HG03558 (cell line): ENCODE measurements around the gene FNDC8.
"Not testable (repeated sequence)": the region's sequence is repeated elsewhere in the genome, so short reads cannot be mapped to it uniquely, and the experiment has no call there.

Source experiments
- ATAC-seq: cut with Tn5 transposase; IDR thresholded peaks from one replicate; pipeline ENCODE4 v1.9.1; 2021; ENCODE audit warnings: moderate number of reproducible peaks; ENCODE audit not compliant: unreplicated experiment; ENCODE audit errors: extremely low read depth

The FNDC8 gene

GRCh38 chr17:35090707-35091106 is 30.7 kb upstream of the FNDC8 start:
- not testable (repeated sequence) for ATAC-seq

GRCh38 chr17:35094902-35095301 is 26.5 kb upstream of the FNDC8 start:
- no peak for ATAC-seq

GRCh38 chr17:35095741-35096140 is 25.7 kb upstream of the FNDC8 start:
- no peak for ATAC-seq

- ATAC-seq = no peak
Observed at GRCh38 chr17:35097776-35098175, 23.6 kb upstream of the FNDC8 start.

- no peak for ATAC-seq
Observed at GRCh38 chr17:35099908-35100307, 21.5 kb upstream of the FNDC8 start.

- ATAC-seq = no peak
Observed at GRCh38 chr17:35101036-35101435, 20.4 kb upstream of the FNDC8 start.

GRCh38 chr17:35101725-35102124 is 19.7 kb upstream of the FNDC8 start:
- ATAC-seq = no peak

- no peak for ATAC-seq
Observed at GRCh38 chr17:35103271-35103670, 18.1 kb upstream of the FNDC8 start.

- ATAC-seq = no peak
Observed at GRCh38 chr17:35104844-35105450, 16.5 kb upstream of the FNDC8 start.

- ATAC-seq = not testable (repeated sequence)
Observed at GRCh38 chr17:35110791-35111190, 10.6 kb upstream of the FNDC8 start.

- ATAC-seq = no peak
Observed at GRCh38 chr17:35116845-35117244, 4.6 kb upstream of the FNDC8 start.

- no peak for ATAC-seq
Observed at GRCh38 chr17:35117984-35118383, 3.4 kb upstream of the FNDC8 start.

GRCh38 chr17:35119370-35120165 is 1.8 kb upstream of the FNDC8 start, which contains the start of gene RAD51D:
TSS of gene RAD51D (minus strand) at chr17:35119860. CDS start at chr17:35119613, 247 bp downstream.
- no peak for ATAC-seq

- ATAC-seq = no peak
Observed at GRCh38 chr17:35127751-35128514, 6.5 kb downstream of the FNDC8 start.

GRCh38 chr17:35129154-35129972 is 7.9 kb downstream of the FNDC8 start:
- ATAC-seq = no peak

- no peak for ATAC-seq
Observed at GRCh38 chr17:35129973-35130351, 8.5 kb downstream of the FNDC8 start.

GRCh38 chr17:35130392-35130791 is 9.0 kb downstream of the FNDC8 start:
- no peak for ATAC-seq

GRCh38 chr17:35132099-35132498 is 10.7 kb downstream of the FNDC8 start:
- no peak for ATAC-seq

- ATAC-seq = no peak
Observed at GRCh38 chr17:35132816-35133550, 11.6 kb downstream of the FNDC8 start.

GRCh38 chr17:35135322-35135721 is 13.9 kb downstream of the FNDC8 start:
- no peak for ATAC-seq
